ENCODE results near the gene GMPPA. TPM values are rescaled to one million over a fixed set of nuclear protein-coding genes. Genes with fewer than 3 reads are reported as not detected.
A peak's percentile ranks its signal among the peaks of the same experiment; 100 is the strongest.

The GMPPA gene
- polyA plus RNA-seq, 1 experiment: 171 TPM

GRCh38 chr2:219500135-219500534 is 1.4 kb downstream of the GMPPA start:
- H3K27me3 ChIP-seq (ENCODE audit: control insufficient read depth, insufficient read depth, low read length): no peaks in the 10 kb centered on the region
- no peak for DNase-seq (ENCODE audit: low read depth)
- peaks cover 17% of the 10 kb centered on the region for H3K36me3 ChIP-seq (ENCODE audit: control insufficient read depth, insufficient read depth, low read length)
- peak overlapping the region; percentile 90; the same call in 1 of the 2 replicates for H3K4me3 ChIP-seq (ENCODE audit: low read depth, low read length)
- CTCF ChIA-PET: interaction anchor here (0.6 to 42.0 kb wide), 8 partner anchors 8 to 112 kb away, joined by 3 to 872 read pairs (median 6); partner anchors contain the start of genes ASIC4, CHPF, DNPEP and TMEM198
- TF ChIP-seq CTCF (IDR thresholded peaks at IDR 0.05; ENCODE audit: insufficient read depth, low read depth, low read length): peak; percentile 54
- POLR2A ChIA-PET: interaction anchor here (0.6 kb wide), 1 partner anchor 51 kb away, joined by 26 read pairs; no protein-coding TSS in a partner anchor

- no peak for TF ChIP-seq CTCF (IDR thresholded peaks at IDR 0.05; ENCODE audit: insufficient read depth, low read depth, low read length)
- H3K27me3 ChIP-seq (ENCODE audit: control insufficient read depth, insufficient read depth, low read length): no peaks in the 10 kb centered on the region
- ChIA-PET POLR2A (no interaction called here), CTCF (interaction anchor here (8.4 to 42.0 kb wide), 2 partner anchors 6 to 27 kb away, joined by 83 to 872 read pairs; partner anchors contain the start of genes ASIC4, CHPF and TMEM198)
- no peak for DNase-seq (ENCODE audit: low read depth)
- H3K4me3 ChIP-seq (ENCODE audit: low read depth, low read length): no peak overlapping the region
- H3K36me3 ChIP-seq (ENCODE audit: control insufficient read depth, insufficient read depth, low read length): peaks cover 26% of the 10 kb centered on the region
Observed at GRCh38 chr2:219501849-219502248, 3.2 kb downstream of the GMPPA start.

- CTCF ChIA-PET: interaction anchor here (42.0 kb wide), 1 partner anchor 26 kb away, joined by 872 read pairs; the partner anchor contains the start of genes ASIC4, CHPF and TMEM198
- no peak for TF ChIP-seq CTCF (IDR thresholded peaks at IDR 0.05; ENCODE audit: insufficient read depth, low read depth, low read length)
Observed at GRCh38 chr2:219502618-219503017, 3.9 kb downstream of the GMPPA start.

GRCh38 chr2:219505585-219505984 is 6.9 kb downstream of the GMPPA start:
- ChIA-PET POLR2A (no interaction called here), CTCF (interaction anchor here (5.0 to 42.0 kb wide), 2 partner anchors 8 to 23 kb away, joined by 83 to 872 read pairs; partner anchors contain the start of genes ASIC4, CHPF, GMPPA and TMEM198)
- no peak for DNase-seq (ENCODE audit: low read depth)
- Histone ChIP-seq H3K36me3 (ENCODE audit: control insufficient read depth, insufficient read depth, low read length) (peaks cover 28% of the 10 kb centered on the region), H3K27me3 (ENCODE audit: control insufficient read depth, insufficient read depth, low read length) (0 out of 2 replicates have a peak, but pooled peaks cover 1% of the 10 kb centered on the region), H3K4me3 (ENCODE audit: low read depth, low read length) (no peak overlapping the region)
- no peak for TF ChIP-seq CTCF (IDR thresholded peaks at IDR 0.05; ENCODE audit: insufficient read depth, low read depth, low read length)

More at GRCh38 chr2:219502618-219503017, 3.9 kb downstream of the GMPPA start:
- POLR2A ChIA-PET: no interaction called here
- no peak for DNase-seq (ENCODE audit: low read depth)
- Histone ChIP-seq H3K27me3 (ENCODE audit: control insufficient read depth, insufficient read depth, low read length) (no peaks in the 10 kb centered on the region), H3K36me3 (ENCODE audit: control insufficient read depth, insufficient read depth, low read length) (peaks cover 28% of the 10 kb centered on the region), H3K4me3 (ENCODE audit: low read depth, low read length) (no peak overlapping the region)

- Histone ChIP-seq H3K4me3 (ENCODE audit: low read depth, low read length) (no peak overlapping the region), H3K36me3 (ENCODE audit: control insufficient read depth, insufficient read depth, low read length) (peaks cover 28% of the 10 kb centered on the region), H3K27me3 (ENCODE audit: control insufficient read depth, insufficient read depth, low read length) (peaks cover 3% of the 10 kb centered on the region; the same call in 1 of the 2 replicates)
- ChIA-PET POLR2A (no interaction called here), CTCF (interaction anchor here (5.0 to 42.0 kb wide), 2 partner anchors 8 to 22 kb away, joined by 83 to 872 read pairs; partner anchors contain the start of genes ASIC4, CHPF, GMPPA and TMEM198)
- DNase-seq (ENCODE audit: low read depth): no peak
- no peak for TF ChIP-seq CTCF (IDR thresholded peaks at IDR 0.05; ENCODE audit: insufficient read depth, low read depth, low read length)
Observed at GRCh38 chr2:219506153-219506801, 7.6 kb downstream of the GMPPA start.
